B cell (primary cell): ENCODE measurements around the gene CHRM4. TPM values are rescaled to one million over a fixed set of nuclear protein-coding genes. Genes with fewer than 3 reads are reported as not detected.
A peak's percentile ranks its signal among the peaks of the same experiment; 100 is the strongest.

Experiments
- ATAC-seq: fragments of 200-7000 bp; cut with Tn5 transposase; one replicate; pipeline ENCODE4 v1.10.0; 2021; ENCODE audit warnings: low read depth, mild to moderate bottlenecking, moderate number of reproducible peaks, moderate library complexity
- CTCF ChIA-PET: fragments of 350-600 bp; sonication (Branson Sonifier 250); formaldehyde crosslinking; loops from one replicate; lab custom pipeline; 2021; ENCODE audit warnings: antibody characterized with exemption, inconsistent platforms; lab: Charles Lee
- POLR2A ChIA-PET: fragments of 350-600 bp; sonication (Branson Sonifier 250); formaldehyde crosslinking; loops from one replicate; lab custom pipeline; 2021; ENCODE audit warnings: antibody characterized with exemption; lab: Charles Lee
- DNase-seq: peaks from one replicate; pipeline ENCODE4 v3.0.0; 2013
- H2AFZ ChIP-seq: 2 replicates; pipeline ENCODE4 v1.6.1; 2012; ENCODE audit warnings: mild to moderate bottlenecking, low read depth, low read length; ENCODE audit not compliant: insufficient read depth, poor library complexity, severe bottlenecking
- H3K27ac ChIP-seq, 2 donors: 1 replicate in 1 of 2; 2 replicates in 1 of 2; pipeline ENCODE4 v1.5.1; 2012 to 2013; ENCODE audit warnings: low read length in 2 of 2, mild to moderate bottlenecking in 2 of 2, moderate library complexity in 1 of 2
- H3K27me3 ChIP-seq, 4 experiments: fragments of 200-600 bp in 1 of 4; sonication (generic) in 1 of 4; replicated peaks in 1 of 4; 1 replicate in 2 of 4; 2 replicates in 2 of 4; pipeline versions ENCODE4 v1.6.1 to v1.7.0; 2013 to 2016; ENCODE audit warnings: low read length in 3 of 4, mild to moderate bottlenecking in 2 of 4, mixed read lengths in 1 of 4, moderate library complexity in 1 of 4; ENCODE audit not compliant: insufficient read depth in 4 of 4, control insufficient read depth in 3 of 4; ENCODE audit errors: control extremely low read depth in 1 of 4
- H3K36me3 ChIP-seq, 2 experiments: replicated peaks in 1 of 2; 1 replicate in 1 of 2; 2 replicates in 1 of 2; pipeline versions ENCODE4 v1.6.1 to v1.7.1; 2013; ENCODE audit warnings: low read length in 1 of 2; ENCODE audit not compliant: insufficient read depth in 2 of 2, control insufficient read depth in 1 of 2; ENCODE audit errors: control extremely low read depth in 1 of 2, extremely low read depth in 1 of 2
- H3K4me1 ChIP-seq, 2 donors: fragments of 200-600 bp in 1 of 2; sonication (generic) in 1 of 2; 1 replicate in 1 of 2; 2 replicates in 1 of 2; pipeline versions ENCODE4 v1.5.1 to v1.6.1; 2013 to 2017; ENCODE audit warnings: low read length in 2 of 2; ENCODE audit not compliant: control insufficient read depth in 2 of 2, insufficient read depth in 2 of 2
- H3K4me2 ChIP-seq: replicated peaks from 2 replicates; pipeline ENCODE3; 2012; ENCODE audit warnings: mild to moderate bottlenecking, low read depth, low read length; ENCODE audit not compliant: poor library complexity, severe bottlenecking
- H3K4me3 ChIP-seq, 5 experiments: fragments of 200-600 bp in 1 of 5; sonication (generic) in 1 of 5; 1 replicate in 3 of 5; 2 replicates in 2 of 5; pipeline versions ENCODE4 v1.5.1 to v1.7.0; 2011 to 2016; ENCODE audit warnings: low read length in 4 of 5, mild to moderate bottlenecking in 4 of 5, low read depth in 2 of 5, control low read depth in 1 of 5, moderate library complexity in 1 of 5; ENCODE audit not compliant: insufficient read depth in 1 of 5; ENCODE audit errors: control extremely low read depth in 1 of 5, extremely low read depth in 1 of 5
- H3K79me2 ChIP-seq: fragments of 200-600 bp; sonication (generic); one replicate; pipeline ENCODE4 v1.6.0; 2016; ENCODE audit warnings: low read length; ENCODE audit not compliant: control insufficient read depth, insufficient read depth
- H3K9ac ChIP-seq: fragments of 200-600 bp; sonication (generic); 2 replicates; pipeline ENCODE4 v1.6.1; 2017; ENCODE audit warnings: mild to moderate bottlenecking, low read length, moderate library complexity
- H3K9me3 ChIP-seq, 3 donors: one replicate each; pipeline versions ENCODE4 v1.6.1 to v1.7.1; 2013; ENCODE audit warnings: low read length in 2 of 3; ENCODE audit not compliant: control insufficient read depth in 2 of 3, insufficient read depth in 1 of 3; ENCODE audit errors: control extremely low read depth in 1 of 3
- H4K20me1 ChIP-seq: 2 replicates; pipeline ENCODE4 v1.6.0; 2012; ENCODE audit warnings: mild to moderate bottlenecking, low read length; ENCODE audit not compliant: insufficient read depth, control insufficient read depth, poor library complexity, severe bottlenecking
- H3K27ac Mint-ChIP-seq: one replicate; pipeline ENCODE4 v1.8.0; 2021; ENCODE audit warnings: mixed read lengths
- H3K27me3 Mint-ChIP-seq: one replicate; pipeline ENCODE4 v1.8.0; 2021; ENCODE audit warnings: mixed read lengths
- H3K4me1 Mint-ChIP-seq: one replicate; pipeline ENCODE4 v1.8.0; 2021; ENCODE audit warnings: mixed read lengths
- H3K4me3 Mint-ChIP-seq: one replicate; pipeline ENCODE4 v1.8.0; 2021; ENCODE audit warnings: mixed read lengths
- H3K9me3 Mint-ChIP-seq: one replicate; pipeline ENCODE4 v1.8.0; 2022; ENCODE audit warnings: mixed read lengths; ENCODE audit not compliant: insufficient read depth
- CTCF ChIP-seq: fragments of 200-600 bp; IDR thresholded peaks from one replicate; pipeline ENCODE4 v1.8.0; 2022; ENCODE audit warnings: antibody characterized with exemption, mild to moderate bottlenecking
- EZH2 ChIP-seq: IDR thresholded peaks from 2 replicates; pipeline ENCODE4 v1.6.1; 2012; ENCODE audit warnings: borderline replicate concordance, low read depth, mild to moderate bottlenecking, moderate library complexity, low read length; ENCODE audit not compliant: insufficient read depth, poor library complexity, severe bottlenecking
- WGBS: methylation state at CpG from one replicate; pipeline ENCODE4 v1.1.5; 2013; ENCODE audit warnings: missing lambda C conversion rate; ENCODE audit not compliant: insufficient coverage; 5-methylcytosine and 5-hydroxymethylcytosine counted together
- intact Hi-C: fragments of 100-400 bp; cut with micrococcal nuclease; formaldehyde crosslinking; loops from one replicate; pipeline ENCODE4 v1.10.0; 2022
- polyA plus RNA-seq: library from polyadenylated mRNA; depleted of rRNA; stranded (reverse); fragments of >200 nt; gene quantifications from 2 replicates; pipeline ENCODE4 v1.2.3, GENCODE V29; 2012
- total RNA-seq, 2 donors: library from RNA; stranded (reverse); fragments of 120-200 nt in 1 of 2; gene quantifications; 1 replicate in 1 of 2; 2 replicates in 1 of 2; pipeline versions ENCODE4 v1.2.3 to v1.2.4, GENCODE V29; 2013 to 2022

The CHRM4 gene
- total and polyA plus RNA-seq, 2 donors (not counting 1 experiment from before 2014, with no cell fraction given) = 0.49 to 1.4 TPM

GRCh38 chr11:46388619-46389449 is 2.7 kb downstream of the CHRM4 start:
- ChIA-PET POLR2A (no interaction called here), CTCF (interaction anchor here (1.0 to 2.3 kb wide), 6 partner anchors 11 to 241 kb away, joined by 3 to 10 read pairs (median 4); partner anchors contain the start of gene ATG13)
- WGBS = 16% methylated on average over 18 of the region's 21 CpGs
- H3K4me3 Mint-ChIP-seq = no peak overlapping the region
- H3K36me3 ChIP-seq = no peaks in the 10 kb centered on the region
- H3K79me2 ChIP-seq = no peaks in the 10 kb centered on the region
- TF ChIP-seq CTCF = no peak
- TF ChIP-seq EZH2 = no peak
- no peak overlapping the region for H3K27ac Mint-ChIP-seq
- H3K4me1 ChIP-seq = peaks cover 28 to 43% of the 10 kb centered on the region in 2 donors
- H3K27me3 Mint-ChIP-seq = peaks cover 61% of the 10 kb centered on the region
- H3K27me3 ChIP-seq = peaks cover 0 to 86% (median 45%) of the 10 kb centered on the region in 4 experiments
- ATAC-seq = no peak
- H4K20me1 ChIP-seq = peaks cover 21% of the 10 kb centered on the region
- H3K9me3 Mint-ChIP-seq = no peaks in the 10 kb centered on the region
- intact Hi-C loops = loop anchor here (2.0 kb wide), 1 partner anchor 150 kb away; no protein-coding TSS in a partner anchor
- no peak overlapping the region for H3K4me3 ChIP-seq
- no peak overlapping the region for H3K27ac ChIP-seq
- H3K9me3 ChIP-seq = peaks cover 0 to 39% (median 0%) of the 10 kb centered on the region in 3 donors
- no peak for DNase-seq
- peaks cover 19% of the 10 kb centered on the region for H3K4me1 Mint-ChIP-seq
- peak overlapping the region; percentile 81 for H3K4me2 ChIP-seq
- H3K9ac ChIP-seq = no peak overlapping the region
- peak overlapping the region; percentile 45 for H2AFZ ChIP-seq
